GM19043 (cell line): ENCODE results near the gene SLC22A2.
A peak's percentile ranks its signal among the peaks of the same experiment; 100 is the strongest.

Experiments used
- ATAC-seq: cut with Tn5 transposase; IDR thresholded peaks from one replicate; pipeline ENCODE4 v1.9.1; 2021; ENCODE audit warnings: low read depth; ENCODE audit not compliant: unreplicated experiment

Gene SLC22A2

GRCh38 chr6:160218810-160219209 lies 39.8 kb downstream of the SLC22A2 start:
- ATAC-seq, result no peak

DNA sequence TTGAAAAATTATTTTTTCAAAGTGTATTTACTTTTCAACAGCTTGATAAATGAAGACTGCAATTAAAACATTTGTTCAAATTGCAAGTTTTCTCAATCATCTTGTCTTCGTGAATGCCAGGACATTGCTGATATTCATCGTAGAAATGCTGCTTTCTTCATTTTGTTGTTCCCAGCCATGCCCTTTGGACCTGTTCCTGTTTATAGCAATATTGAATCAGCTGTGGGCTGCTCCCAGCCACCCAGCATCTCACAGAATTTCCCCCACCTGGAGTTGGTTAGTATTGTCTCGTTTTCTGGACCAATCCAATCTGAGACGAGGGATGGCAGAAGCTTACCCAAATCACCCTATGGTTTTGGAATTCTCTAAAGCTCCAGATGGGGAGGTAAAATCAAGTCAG lies 40.8 kb downstream of the SLC22A2 start:
- no peak for ATAC-seq

DNA sequence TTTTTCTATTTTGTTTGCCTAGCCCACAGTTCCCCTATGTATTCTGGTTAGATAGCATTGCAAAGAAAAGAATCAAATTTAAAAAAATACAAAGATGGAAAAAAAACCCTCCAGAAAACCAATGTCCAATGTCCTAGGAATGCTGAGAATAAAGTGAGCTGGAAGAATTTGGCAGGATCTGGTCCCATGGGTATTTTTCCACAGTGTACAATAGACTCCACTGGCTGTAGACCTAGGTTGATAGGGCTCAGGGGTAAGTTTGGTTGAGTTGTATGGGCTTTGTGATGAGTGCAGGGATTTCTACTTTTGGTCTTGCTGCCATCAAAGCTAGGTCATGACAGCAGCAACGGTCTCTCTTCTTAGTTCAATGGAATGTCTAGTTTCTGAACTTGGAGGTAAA lies 41.5 kb downstream of the SLC22A2 start:
- no peak for ATAC-seq

DNA sequence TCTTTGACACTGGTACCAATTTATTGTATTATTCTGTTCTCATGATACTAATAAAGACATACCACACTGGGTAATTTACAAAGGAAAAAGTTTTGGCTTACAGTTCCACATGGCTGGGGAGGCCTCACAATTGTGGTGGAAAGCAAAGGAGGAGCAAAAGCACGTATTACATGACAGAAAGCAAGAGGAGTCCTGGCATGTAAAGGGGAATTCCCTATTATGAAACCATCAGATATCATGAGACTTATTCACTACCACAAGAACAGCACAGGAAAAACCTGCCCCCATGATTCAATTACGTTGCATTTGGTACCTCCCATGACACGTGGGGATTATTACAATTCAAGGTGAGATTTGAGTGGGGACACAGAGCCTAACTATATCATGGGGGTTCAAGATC lies 43.4 kb downstream of the SLC22A2 start:
- ATAC-seq, result no peak

DNA sequence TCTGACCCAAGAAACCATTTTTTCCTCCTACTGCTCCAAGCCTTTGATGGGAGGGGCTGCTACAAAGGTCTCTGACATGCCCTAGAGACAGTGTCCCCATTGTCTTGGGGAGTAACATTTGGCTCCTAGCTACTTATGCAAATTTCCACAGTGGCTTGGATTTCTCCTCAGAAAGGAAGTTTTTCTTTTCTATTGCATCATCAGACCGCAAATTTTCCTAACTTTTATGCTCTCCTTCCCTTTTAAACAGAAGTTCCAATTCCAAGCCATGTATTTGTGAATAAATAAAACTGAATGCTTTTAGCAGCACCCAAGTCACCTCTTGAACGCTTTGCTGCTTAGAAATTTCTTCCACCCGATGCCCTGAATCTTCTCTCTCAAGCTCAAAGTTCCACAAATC lies 51.0 kb downstream of the SLC22A2 start:
- ATAC-seq, result no peak

DNA sequence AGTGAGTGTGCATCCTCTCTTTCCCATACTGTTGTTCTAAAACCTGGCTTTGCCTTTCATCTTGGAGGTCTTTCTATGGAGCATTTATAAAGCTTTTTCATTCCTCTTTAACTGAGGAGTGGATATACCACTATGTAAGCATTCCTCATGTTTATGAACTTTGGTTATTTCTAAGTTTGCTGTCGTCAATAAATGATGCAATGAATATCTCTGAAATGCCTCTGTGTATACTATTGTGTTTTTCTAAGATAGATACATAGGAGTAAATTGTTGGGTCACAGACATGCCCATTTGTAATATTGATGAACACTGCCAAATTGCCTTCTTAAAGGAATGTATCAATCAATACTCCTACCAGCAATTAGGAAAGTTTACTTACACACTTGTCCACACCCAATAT lies 53.9 kb downstream of the SLC22A2 start:
- no peak for ATAC-seq

GRCh38 chr6:160203953-160204352 lies 54.7 kb downstream of the SLC22A2 start:
- no peak for ATAC-seq

GRCh38 chr6:160203522-160203921 lies 55.1 kb downstream of the SLC22A2 start:
- no peak for ATAC-seq

DNA sequence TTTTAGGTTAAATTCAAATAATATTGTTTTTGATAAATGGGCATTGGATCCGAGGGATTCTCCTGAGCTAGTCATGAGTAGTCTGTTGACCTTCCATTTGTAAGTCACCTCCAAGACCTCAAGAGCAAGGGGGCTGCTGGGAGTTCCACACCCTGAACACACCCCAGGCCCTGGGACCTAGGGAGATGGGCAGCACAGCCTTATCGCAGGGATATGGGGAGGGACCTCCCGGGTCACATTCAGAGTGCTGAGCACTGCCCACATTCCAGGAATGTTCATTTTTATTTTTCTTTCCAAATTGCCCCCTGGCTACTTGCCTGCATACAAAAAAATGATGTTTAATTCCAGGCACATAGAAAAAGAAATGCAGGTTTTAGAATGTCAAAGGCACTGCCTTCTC lies 55.5 kb downstream of the SLC22A2 start:
- ATAC-seq, result no peak

- no peak for ATAC-seq
Measured at GRCh38 chr6:160202411-160202810, 56.2 kb downstream of the SLC22A2 start.

DNA sequence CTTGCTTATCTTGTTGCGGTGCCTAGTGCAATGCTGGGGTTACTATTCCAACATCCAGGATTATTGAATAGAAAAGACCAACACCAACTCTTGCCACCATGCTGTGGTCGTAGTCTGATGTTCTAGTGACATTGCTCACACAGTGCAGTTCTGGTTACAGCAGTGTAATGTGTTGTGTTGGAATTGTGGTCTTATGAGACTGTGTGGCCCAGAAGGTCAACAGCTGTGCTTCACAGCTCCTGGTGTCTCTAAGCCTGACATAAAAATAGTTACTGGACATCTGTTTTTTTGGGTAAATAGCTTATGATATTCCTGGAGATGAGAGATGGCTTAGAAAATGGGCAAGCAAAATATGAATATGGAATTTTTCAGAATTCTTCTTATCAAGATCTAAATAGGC lies 57.6 kb downstream of the SLC22A2 start:
- no peak for ATAC-seq

GRCh38 chr6:160198606-160199211 lies 59.9 kb downstream of the SLC22A2 start:
- peak; percentile 97 for ATAC-seq

DNA sequence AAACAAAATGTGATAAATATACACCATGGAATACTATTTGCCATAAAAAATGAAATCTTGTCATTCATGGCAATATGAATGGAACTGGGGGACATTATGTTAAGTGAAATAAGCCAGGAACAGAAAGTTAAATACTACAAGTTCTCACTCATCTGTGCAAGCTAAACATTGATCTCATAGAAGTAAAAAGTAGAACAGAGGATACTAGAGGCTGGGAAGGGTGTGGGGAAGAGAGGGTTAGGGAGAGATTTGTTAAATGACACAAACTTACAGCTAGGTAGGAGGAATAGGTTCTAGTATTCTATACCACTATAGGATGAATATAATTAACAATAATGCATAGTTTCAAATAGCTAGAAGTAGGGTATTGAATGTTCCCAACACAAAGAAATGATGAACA lies 61.0 kb downstream of the SLC22A2 start:
- no peak for ATAC-seq

- ATAC-seq, result no peak
Measured at GRCh38 chr6:160194808-160195207, 63.8 kb downstream of the SLC22A2 start.

GRCh38 chr6:160192840-160193239 lies 65.8 kb downstream of the SLC22A2 start:
- ATAC-seq, result no peak

GRCh38 chr6:160190973-160191372 lies 67.6 kb downstream of the SLC22A2 start:
- ATAC-seq, result no peak

- no peak for ATAC-seq
Measured at GRCh38 chr6:160190081-160190480, 68.5 kb downstream of the SLC22A2 start.

GRCh38 chr6:160188773-160189172 lies 69.8 kb downstream of the SLC22A2 start:
- ATAC-seq, result no peak

GRCh38 chr6:160180706-160181105 lies 77.9 kb downstream of the SLC22A2 start:
- ATAC-seq, result no peak

GRCh38 chr6:160178271-160178670 lies 80.3 kb downstream of the SLC22A2 start:
- ATAC-seq, result no peak

DNA sequence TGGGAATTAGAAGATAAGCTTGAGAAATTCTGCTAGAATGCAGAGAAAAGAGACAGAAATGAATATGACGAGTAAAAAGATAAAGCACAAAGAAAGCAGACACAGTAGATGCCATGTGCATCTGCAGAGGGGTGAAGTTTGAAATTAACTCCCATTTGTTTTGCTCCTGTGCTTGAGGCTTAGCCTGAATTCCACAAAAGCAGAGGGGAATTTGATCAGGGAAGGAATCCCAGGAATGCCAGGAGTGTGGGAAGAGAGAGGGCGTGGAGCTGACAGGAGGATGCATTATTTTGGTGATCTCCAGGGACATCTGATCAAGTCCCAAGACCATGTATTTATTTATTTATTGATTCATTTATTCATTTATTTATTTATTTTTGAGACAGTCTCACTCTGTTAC lies 81.4 kb downstream of the SLC22A2 start:
- no peak for ATAC-seq

GRCh38 chr6:160174681-160175080 lies 83.9 kb downstream of the SLC22A2 start:
- ATAC-seq, result no peak
